ENCODE measurements around the gene GALK1.

The GALK1 gene

DNA sequence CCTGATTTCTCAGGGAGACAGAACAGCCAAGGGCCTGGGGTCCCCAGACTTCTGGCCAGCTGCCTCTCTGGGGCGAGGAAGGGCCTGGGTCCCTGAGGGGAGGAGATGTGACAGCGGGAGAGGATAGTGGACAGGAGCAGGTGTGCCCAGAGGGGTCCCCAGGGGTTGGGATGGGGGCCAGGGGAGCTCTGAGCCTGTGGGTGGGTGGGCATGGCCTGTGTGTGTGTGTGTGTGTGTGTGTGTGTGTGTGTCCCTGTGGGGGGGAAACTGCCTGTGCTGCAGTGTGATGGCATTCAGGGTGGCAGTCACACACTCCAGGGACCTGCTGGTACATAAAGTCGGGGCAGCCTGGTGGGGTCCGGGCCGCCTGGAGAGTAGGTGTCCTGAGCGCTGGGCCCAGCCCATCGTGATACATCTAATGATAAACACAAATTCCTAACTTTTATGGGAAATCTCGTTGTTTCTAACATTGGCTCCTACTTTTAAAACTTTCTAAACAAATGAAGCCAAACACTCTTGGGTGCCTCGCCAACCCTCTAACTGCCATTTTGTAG lies 42.4 kb downstream of the GALK1 start:
- DNase-seq = no peak

DNA sequence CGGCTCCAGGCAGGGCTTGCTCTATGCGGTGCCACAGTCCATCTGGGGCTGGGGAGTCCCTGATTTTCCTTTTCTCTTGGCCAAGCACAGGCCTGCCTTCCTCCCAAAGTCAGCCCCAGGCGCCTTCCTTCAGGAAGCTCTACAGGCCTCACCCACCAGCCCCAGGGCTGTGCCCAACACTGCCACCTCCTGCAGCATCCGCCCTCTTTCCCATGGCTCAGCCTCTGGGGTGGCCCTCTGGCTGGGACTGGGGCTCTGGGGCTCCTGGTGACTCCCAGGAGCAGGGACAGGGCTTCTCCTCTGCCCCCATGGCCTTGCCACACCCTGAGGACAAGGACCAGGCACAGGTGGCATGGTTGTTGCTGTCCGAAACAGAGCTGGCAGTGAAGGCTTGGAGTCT lies 42.9 kb downstream of the GALK1 start:
- no peak for DNase-seq

- no peak for DNase-seq
Measured at GRCh38 chr17:75721463-75722011, 43.5 kb downstream of the GALK1 start.

DNA sequence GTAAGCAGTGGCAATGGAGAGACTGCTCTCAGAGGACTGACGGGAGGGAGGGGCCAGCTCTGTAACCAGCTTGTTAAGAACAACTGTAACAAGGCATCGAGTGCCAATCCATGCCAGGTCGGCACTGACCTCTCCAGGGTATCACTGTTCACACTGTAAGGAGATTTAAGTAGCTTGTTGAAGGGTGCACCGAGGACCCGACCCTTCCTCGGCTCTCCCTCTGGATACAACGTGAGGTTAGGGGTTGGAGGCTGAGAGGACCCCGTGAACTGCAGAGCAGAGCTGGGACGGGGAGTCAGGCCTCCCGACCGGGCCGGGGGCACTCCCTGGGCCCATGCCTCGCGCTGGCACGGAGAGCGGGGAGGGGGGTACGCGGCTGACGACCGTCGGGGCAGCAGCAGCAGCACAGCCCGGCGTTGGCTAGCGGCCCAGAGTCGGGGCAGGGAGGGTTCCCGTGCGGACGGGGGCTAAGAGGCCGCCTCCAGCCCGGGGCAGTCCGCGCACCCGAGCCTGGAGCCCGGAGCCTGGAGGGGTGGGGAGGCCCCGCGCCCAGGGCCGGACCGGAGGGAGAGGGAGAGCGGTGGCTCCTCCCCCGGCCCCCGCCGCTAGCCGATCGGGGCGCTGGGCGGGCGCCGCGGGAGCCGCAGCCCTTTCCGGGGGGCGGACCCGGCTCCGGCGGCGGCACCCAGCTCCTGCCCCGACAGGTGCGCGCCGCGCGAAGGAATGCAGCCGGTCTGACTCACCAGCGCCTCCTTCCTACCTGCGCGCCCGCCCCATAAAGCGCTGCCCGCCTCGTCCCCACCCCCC lies 44.1 kb downstream of the GALK1 start, which contains the start of gene ITGB4:
TSS of gene ITGB4 (plus strand) at position 804 of the 807 bp plus-strand sequence. CDS start 3,245 bp downstream, outside the sequence.
- DNase-seq = peak; percentile 70

GRCh38 chr17:75719732-75720131 lies 45.3 kb downstream of the GALK1 start:
- no peak for DNase-seq

GRCh38 chr17:75712446-75712845 lies 52.5 kb downstream of the GALK1 start:
- no peak for DNase-seq

Measured in activated CD4-positive, alpha-beta T cell treated with anti-CD3 and anti-CD28 coated beads, Interleukin-2, amount 50 U/mL, for 1 hour (primary cell).